ENCODE results near the gene PNMA1.
A peak's percentile ranks its signal among the peaks of the same experiment; 100 is the strongest.

PNMA1 gene

DNA sequence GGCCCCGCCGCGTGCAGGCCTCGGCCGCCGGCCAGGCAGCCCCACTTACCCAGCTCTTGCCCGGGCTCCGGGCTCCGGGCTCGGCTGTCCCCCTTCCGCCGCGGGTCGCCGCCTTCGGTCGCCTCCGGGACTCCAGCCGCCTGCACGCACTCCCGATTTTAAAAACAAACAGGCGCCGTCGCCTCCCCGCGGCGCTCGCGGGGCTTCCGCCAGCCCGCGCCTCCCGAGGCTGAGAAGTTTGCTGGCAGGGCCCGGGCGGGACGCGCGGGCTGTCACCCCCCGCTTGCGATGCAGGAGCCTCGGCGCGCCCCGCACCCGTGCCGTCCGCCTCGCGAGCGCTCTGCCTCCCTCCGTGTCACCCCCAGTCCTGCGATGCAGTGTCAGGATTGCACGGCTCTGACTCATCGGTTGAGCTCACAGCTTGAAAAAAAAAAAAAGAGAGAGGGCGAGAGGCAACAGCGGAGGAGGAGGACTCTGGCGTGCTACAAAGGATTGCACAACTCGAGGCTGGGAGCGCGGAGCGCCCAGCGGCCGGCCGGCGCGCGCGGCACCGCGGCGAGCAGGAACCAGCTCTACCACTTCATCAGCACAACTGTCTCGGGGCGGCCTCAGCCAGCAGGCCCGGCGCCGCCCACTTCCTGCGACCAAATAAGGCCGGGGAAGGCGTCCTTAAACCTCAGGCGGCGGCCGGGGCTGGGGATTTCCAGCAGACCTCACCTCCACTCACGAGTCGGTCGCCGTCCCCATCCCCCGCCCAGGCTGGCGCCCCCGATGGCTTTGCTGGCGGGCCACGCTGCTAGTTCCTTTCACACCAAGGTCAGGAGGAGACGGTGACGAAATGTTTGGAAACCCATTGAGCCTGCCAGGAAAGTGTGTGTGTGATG, 45.8 kb upstream of the PNMA1 start:
- H3K9me3 ChIP-seq: no peaks in the 10 kb centered on the region

DNA sequence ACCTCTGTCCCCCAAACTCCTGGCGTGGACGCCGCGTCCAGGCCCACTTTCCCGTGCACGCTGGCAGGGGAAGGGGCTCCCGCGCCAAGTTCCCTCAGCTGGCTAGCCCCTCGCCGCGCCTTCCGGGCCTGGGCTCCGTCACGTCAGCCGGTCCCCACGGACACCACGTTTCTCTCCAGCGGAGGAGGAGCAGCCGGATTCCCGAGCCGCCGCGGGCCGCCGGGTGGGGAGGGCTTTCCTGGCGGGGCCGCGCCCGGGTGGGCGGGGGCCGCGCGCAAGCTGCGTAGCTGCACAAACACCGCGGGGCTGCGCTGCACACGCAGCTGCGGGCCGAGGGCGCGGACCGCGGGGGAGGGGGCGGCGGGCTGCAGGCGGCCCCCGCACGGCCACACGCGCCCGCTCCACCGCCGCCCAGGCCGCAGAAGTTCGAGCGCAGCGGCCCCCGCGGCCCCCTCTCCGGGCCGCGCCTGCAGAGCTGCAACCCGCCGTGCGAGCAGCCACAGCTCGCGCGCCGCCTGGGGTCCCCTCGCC, 45.1 kb upstream of the PNMA1 start:
- peak; percentile 67 to 88 for DNase-seq
- intact Hi-C loops (cut with DNase I; ENCODE audit: low total_unique reads): loop anchor here (5.0 to 10.0 kb wide), 2 partner anchors 33 to 66 kb away; no protein-coding TSS in a partner anchor
- TF ChIP-seq, protein P1, sequence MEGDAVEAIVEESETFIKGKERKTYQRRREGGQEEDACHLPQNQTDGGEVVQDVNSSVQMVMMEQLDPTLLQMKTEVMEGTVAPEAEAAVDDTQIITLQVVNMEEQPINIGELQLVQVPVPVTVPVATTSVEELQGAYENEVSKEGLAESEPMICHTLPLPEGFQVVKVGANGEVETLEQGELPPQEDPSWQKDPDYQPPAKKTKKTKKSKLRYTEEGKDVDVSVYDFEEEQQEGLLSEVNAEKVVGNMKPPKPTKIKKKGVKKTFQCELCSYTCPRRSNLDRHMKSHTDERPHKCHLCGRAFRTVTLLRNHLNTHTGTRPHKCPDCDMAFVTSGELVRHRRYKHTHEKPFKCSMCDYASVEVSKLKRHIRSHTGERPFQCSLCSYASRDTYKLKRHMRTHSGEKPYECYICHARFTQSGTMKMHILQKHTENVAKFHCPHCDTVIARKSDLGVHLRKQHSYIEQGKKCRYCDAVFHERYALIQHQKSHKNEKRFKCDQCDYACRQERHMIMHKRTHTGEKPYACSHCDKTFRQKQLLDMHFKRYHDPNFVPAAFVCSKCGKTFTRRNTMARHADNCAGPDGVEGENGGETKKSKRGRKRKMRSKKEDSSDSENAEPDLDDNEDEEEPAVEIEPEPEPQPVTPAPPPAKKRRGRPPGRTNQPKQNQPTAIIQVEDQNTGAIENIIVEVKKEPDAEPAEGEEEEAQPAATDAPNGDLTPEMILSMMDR (IDR thresholded peaks at IDR 0.05): no peak

More for the DNA sequence above, 45.8 kb upstream of the PNMA1 start:
- intact Hi-C loops (cut with DNase I; ENCODE audit: low total_unique reads): loop anchor here (5.0 to 10.0 kb wide), 2 partner anchors 32 to 65 kb away; no protein-coding TSS in a partner anchor
- Histone ChIP-seq H3K4me3 (peak overlapping the region; percentile 80 to 86), H3K27me3 (no peaks in the 10 kb centered on the region), H3K27ac (peak overlapping the region; percentile 95 to 96), H3K36me3 (no peaks in the 10 kb centered on the region), H3K4me1 (peaks cover 0 to 87% (median 75%) of the 10 kb centered on the region in 4 donors)
- TF ChIP-seq, protein P1 (IDR thresholded peaks at IDR 0.05): peak; percentile 21 to 52
- DNase-seq: peak; percentile 98 to 99

DNA sequence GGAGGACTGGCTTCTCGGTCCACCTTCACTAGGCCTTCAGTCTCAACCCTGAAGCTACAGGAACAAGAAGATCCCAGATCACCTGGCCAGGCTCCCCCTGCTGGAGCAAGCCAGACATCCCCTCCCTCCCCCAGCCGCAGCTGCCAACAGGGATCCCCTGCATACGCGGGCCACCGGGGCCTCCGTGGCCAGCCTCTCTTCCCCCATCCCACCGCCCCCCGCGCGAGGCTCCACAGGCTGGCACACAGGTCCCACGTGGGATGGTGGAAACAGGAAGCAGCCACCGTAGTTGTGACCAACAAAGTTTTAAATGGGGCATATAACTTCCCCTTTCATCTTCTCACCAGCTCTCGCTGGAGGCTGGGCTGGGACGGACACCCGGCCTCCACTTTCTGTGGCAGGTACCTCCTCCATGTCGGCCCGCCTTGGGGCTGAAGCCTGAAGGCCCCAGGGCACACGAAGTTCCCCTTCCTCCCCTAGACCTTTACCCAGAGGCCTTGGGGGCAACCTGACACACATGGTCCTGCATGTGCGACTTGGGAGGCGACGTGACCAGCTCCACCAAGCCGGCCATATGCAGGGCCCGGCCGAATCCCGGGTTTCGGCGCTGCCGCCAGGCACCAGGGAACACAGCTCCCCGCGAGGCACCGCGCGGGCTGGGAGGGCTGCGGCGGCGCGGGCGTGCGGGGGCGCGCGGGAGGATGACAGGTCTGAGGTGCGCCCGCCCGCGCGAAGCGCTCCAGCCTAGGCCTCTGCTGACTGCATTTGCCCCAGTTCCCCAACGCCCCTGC, 44.4 kb upstream of the PNMA1 start:
- TF ChIP-seq, protein P1 (IDR thresholded peaks at IDR 0.05): peak; percentile 35 to 36
- intact Hi-C loops (cut with DNase I; ENCODE audit: low total_unique reads): loop anchor here (5.0 to 10.0 kb wide), 2 partner anchors 34 to 66 kb away; no protein-coding TSS in a partner anchor
- peak overlapping the region; percentile 95 to 96 for H3K27ac ChIP-seq
- H3K4me1 ChIP-seq: peaks cover 0 to 88% (median 78%) of the 10 kb centered on the region in 4 donors
- H3K27me3 ChIP-seq: no peaks in the 10 kb centered on the region
- no peaks in the 10 kb centered on the region for H3K36me3 ChIP-seq
- H3K9me3 ChIP-seq: no peaks in the 10 kb centered on the region
- peak overlapping the region; percentile 80 to 86 for H3K4me3 ChIP-seq
- DNase-seq: peak; percentile 68 to 82

More for the DNA sequence above, 45.1 kb upstream of the PNMA1 start:
- peak overlapping the region; percentile 95 to 96 for H3K27ac ChIP-seq
- H3K9me3 ChIP-seq: no peaks in the 10 kb centered on the region
- H3K36me3 ChIP-seq: no peaks in the 10 kb centered on the region
- H3K4me1 ChIP-seq: peaks cover 0 to 87% (median 75%) of the 10 kb centered on the region in 4 donors
- H3K27me3 ChIP-seq: no peaks in the 10 kb centered on the region
- H3K4me3 ChIP-seq: peak overlapping the region; percentile 80 to 86

DNA sequence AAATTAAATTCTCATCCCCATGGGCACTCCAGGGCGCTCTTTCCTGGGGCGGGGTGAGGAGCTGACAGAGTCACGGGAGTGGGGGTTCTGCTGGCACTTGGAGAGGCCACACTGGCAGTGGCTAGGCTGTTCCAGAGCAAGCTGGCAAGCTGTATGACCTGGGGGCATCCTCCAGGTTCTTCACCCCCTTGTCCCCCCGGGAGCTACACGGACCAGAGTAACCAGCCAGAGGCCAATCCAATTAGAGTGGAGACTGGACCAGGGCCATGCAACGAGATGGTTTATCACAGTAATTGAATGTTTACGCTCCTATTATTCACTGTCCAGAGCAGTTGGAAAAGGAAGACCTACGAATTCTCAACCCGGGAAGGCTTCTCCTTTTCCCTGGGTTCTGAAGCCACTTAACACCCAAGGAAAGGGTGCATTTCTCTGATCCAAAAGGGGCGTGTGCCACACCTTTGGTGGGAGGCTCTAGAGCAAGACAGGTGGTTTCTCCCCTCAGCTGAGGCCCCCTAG, 43.8 kb upstream of the PNMA1 start:
- Histone ChIP-seq H3K36me3 (no peaks in the 10 kb centered on the region), H3K27me3 (no peaks in the 10 kb centered on the region), H3K9me3 (no peaks in the 10 kb centered on the region), H3K27ac (peak overlapping the region; percentile 95 to 96), H3K4me1 (peaks cover 0 to 88% (median 82%) of the 10 kb centered on the region in 4 donors), H3K4me3 (peak overlapping the region; percentile 80 to 86)
- DNase-seq: no peak
- intact Hi-C loops (cut with DNase I; ENCODE audit: low total_unique reads): loop anchor here (5.0 to 10.0 kb wide), 2 partner anchors 34 to 67 kb away; no protein-coding TSS in a partner anchor
- TF ChIP-seq, protein P1 (IDR thresholded peaks at IDR 0.05): no peak

DNA sequence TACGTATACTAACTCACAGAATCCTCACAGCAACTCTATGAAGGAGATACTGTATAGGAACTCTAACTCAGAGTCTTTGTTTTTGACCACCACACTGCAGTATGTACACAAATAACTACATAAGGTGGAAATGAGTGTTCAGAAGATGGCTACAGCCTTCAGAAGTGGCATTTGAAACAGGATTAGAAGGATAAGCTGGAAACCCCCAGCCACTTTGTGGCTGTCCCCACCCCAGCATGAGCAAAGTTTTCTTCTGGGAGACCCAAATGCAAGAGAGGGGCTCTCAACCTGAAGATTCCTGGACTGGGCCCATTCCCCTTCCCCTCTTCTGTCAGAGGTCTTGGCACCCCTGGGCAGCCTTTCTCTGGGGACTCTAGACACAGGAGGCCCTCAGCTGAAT, 43.2 kb upstream of the PNMA1 start:
- intact Hi-C loops (cut with DNase I; ENCODE audit: low total_unique reads): loop anchor here (5.0 to 10.0 kb wide), 2 partner anchors 35 to 67 kb away; no protein-coding TSS in a partner anchor
- no peak for DNase-seq
- H3K4me3 ChIP-seq: no peak overlapping the region

More for the DNA sequence above, 43.2 kb upstream of the PNMA1 start:
- Histone ChIP-seq H3K4me1 (peaks cover 0 to 88% (median 83%) of the 10 kb centered on the region in 4 donors), H3K36me3 (no peaks in the 10 kb centered on the region), H3K27me3 (no peaks in the 10 kb centered on the region), H3K9me3 (no peaks in the 10 kb centered on the region), H3K27ac (peak overlapping the region; percentile 95 to 96)
- TF ChIP-seq, protein P1 (IDR thresholded peaks at IDR 0.05): no peak

Measured in tibial artery (tissue), 4 donors.